GOT3 (cell line): Measurements from ENCODE around the gene GRIN2D.
A peak's percentile ranks its signal among the peaks of the same experiment; 100 is the strongest.

Source experiments
- DNase-seq: peaks from one replicate; lab custom pipeline; 2025; ENCODE audit warnings: mixed read lengths; lab: John Stamatoyannopoulos, UW

The GRIN2D gene

DNA sequence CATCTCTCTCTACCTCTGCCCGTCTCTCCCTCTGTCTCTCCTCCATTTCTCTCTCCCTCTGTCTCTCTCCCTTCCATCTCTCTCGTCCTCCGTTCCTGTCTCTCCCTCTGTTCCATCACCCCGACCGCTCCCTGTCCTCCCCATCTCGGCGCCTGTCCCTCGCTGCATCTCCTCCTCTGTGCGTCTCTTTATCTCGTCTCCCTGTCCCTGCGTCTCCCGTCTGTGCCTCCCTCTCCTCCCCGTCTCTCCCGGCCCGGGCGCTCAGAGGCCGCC lies 4.6 kb downstream of the GRIN2D start:
- DNase-seq: no peak

DNA sequence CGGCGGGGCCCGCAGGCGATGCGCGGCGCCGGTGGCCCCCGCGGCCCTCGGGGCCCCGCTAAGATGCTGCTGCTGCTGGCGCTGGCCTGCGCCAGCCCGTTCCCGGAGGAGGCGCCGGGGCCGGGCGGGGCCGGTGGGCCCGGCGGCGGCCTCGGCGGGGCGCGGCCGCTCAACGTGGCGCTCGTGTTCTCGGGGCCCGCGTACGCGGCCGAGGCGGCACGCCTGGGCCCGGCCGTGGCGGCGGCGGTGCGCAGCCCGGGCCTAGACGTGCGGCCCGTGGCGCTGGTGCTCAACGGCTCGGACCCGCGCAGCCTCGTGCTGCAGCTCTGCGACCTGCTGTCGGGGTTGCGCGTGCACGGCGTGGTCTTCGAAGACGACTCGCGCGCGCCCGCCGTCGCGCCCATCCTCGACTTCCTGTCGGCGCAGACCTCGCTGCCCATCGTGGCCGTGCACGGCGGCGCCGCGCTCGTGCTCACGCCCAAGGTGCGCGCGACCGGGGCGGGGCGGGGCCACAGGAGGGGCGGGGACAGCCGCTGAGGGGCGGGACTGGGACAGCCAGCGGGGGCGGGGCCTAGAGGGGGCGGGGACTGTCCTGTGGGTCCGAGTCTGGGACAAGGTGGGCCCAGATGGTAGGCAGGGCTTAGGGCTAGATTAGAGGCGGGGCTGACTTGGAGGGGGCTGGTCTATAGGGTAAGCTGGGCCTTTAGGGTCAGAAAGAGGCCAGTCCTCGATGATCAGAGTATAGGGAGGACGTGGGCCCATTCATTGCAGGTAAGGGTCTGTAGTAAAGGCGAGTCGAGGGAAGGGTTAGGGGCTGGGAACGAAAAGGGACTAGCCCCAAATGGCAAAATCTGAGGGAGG lies 5.1 kb downstream of the GRIN2D start:
- no peak for DNase-seq

DNA sequence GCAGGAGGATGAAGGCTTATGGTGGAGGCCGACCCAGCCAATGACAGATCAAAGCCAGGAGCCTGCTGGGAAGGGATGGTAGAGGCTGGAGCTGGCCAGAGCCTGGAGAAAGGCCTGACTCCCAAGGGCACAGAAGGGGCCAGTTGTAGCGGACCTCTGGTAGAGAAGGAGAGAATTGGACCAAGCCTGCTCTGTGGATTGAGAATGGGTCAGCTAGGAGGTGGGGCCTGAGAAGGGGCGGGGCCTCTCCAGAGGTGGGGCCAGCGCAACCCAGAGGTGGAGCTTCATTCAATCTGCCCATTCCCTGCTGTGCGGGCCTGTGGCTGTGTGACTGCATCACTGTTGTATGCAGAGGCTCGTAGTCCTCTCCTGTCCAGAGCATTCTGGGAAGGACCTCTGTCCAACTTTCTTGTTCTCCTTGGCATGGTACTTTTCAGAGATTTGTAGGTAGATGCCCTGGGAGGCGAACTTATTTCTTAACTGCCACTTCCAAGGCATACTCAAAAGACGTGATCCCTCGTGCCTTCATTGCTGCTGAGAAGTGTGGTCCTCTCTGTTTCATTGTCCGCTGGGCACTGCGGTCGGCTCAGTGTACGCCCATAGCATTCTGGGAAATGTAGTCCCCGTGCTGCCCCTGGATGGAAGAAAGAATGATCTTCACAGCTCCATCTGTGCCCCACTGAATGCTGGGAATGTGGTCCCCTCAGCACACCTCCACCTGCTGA lies 6.7 kb downstream of the GRIN2D start:
- peak; percentile 38 for DNase-seq

DNA sequence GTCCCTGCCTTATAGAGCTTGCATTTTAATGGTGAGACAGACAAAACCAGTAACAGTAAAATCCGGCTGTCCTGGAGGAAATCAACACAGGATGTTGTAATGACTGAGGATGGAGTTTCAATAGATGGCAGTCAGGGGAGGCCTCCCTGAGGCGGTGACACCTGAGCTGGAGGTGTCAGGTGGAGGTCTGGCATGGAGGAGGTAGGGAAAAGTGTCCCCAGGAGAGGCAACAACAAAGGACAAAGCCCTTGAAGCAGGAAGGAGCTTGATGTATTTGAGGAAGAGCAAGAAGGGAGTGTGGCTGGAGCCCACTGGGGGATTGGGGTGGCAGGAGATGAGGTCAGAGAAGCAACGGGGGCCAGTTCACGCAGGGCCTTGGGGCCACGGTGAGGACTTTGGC lies 7.8 kb downstream of the GRIN2D start:
- no peak for DNase-seq

DNA sequence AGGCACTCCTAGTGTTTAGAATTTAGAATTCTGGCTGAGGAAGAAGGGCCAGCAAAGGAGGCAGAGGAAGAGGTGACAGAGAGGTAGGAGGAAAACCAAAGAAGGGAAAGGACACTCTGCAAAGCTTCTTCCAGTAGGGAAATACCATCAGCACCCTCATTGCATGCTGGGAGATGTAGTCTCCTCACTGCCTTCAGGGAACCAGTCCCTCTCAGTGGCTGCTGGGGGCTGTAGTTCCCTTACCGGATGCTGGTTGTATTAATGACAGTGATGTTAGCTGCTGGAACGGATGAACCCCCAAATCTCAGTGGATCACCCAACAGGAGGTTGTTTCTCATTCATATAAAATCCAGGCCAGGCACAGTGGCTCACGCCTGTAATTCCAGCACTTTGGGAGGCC lies 10.1 kb downstream of the GRIN2D start:
- no peak for DNase-seq

DNA sequence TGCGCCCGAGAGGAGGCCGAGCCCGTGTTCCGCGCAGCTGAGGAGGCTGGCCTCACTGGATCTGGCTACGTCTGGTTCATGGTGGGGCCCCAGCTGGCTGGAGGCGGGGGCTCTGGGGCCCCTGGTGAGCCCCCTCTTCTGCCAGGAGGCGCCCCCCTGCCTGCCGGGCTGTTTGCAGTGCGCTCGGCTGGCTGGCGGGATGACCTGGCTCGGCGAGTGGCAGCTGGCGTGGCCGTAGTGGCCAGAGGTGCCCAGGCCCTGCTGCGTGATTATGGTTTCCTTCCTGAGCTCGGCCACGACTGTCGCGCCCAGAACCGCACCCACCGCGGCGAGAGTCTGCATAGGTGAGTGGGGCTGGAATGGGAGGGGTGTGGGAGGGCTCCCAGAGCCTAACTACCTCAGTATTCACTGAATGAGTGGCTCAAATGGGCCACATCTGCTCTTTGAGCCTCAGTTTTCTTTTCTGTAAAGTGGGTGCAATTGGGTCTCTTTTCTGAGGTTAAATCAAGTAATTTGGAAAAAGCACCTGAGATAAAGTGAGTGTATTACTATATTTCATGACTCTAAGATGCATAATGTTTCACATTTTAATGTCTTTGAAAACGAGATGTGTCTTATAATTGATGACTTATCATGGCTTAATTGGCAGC lies 11.7 kb downstream of the GRIN2D start:
- DNase-seq: no peak

DNA sequence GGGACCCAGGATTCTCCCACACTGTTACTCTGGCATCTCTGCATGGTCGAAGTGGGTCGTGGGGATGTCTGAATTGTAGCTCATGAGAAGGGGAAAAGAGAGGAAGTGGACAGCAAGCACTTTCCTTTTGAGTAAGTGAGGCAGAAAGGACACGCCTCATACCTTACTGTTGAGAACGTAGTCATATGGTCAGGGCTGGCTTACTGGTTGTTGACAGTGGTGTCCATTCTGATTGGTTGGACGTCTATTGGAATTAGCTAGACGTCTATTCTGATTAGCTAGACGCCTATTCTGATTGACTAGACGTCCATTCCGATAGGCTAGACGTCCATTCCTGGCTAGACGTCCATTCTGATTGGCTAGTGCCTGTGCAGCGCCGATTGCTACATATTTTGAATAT lies 12.4 kb downstream of the GRIN2D start:
- DNase-seq: no peak

DNA sequence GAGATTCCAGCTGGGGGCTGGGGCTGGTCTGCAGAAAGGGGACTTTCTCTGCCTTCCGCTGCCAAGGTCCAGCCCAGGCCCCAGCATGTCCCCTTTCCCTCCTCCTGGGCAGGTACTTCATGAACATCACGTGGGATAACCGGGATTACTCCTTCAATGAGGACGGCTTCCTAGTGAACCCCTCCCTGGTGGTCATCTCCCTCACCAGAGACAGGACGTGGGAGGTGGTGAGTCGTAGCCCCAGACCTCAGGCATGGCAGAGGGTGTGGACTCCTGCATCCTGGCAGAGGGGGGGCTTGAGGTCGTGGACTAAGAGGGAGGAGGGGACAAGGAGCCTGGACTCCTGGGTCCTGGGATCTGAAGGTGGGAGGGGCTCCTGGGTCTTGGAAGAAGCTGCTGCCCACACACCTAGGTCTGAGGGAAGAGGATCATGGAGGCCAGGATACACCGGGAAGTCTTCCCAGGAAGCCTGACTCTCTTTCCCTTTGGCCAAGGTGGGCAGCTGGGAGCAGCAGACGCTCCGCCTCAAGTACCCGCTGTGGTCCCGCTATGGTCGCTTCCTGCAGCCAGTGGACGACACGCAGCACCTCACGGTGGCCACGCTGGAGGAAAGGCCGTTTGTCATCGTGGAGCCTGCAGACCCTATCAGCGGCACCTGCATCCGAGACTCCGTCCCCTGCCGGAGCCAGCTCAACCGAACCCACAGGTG lies 20.6 kb downstream of the GRIN2D start:
- no peak for DNase-seq

DNA sequence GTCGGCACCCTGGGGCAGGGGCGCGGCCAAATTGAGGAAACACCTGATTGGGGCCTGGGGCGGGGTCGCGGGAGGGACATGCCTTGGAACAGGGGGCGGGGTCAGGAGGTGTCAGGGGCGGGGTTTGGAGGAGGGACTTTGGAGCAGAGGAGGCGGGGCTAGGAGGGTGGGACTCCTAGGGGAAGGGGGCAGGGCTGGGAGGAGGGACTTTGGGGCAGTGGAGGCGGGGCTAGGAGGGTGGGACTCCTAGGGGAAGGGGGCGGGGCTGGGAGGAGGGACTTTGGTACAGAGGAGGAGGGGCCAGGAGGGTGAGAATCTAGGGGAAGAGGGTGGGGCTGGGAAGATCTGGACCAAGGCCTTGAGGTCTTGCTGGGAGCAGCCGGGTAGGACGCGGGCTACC lies 21.9 kb downstream of the GRIN2D start:
- no peak for DNase-seq

DNA sequence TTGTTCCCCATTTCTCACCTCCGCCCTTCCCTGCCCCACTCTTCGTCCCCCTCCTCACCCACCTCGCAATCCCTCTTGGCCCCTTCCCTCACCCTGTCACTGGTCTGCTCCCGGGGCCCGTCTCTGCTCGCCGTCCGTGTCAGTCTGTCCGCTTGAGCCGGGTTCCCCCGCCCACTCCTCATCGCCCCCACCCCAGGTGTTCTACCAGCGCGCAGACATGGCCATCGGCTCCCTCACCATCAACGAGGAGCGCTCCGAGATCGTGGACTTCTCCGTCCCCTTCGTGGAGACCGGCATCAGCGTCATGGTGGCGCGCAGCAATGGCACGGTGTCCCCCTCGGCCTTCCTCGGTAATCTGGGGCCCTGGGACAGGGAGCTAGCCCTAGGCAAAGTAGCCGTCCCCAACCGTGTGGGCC lies 22.3 kb downstream of the GRIN2D start:
- DNase-seq: no peak

DNA sequence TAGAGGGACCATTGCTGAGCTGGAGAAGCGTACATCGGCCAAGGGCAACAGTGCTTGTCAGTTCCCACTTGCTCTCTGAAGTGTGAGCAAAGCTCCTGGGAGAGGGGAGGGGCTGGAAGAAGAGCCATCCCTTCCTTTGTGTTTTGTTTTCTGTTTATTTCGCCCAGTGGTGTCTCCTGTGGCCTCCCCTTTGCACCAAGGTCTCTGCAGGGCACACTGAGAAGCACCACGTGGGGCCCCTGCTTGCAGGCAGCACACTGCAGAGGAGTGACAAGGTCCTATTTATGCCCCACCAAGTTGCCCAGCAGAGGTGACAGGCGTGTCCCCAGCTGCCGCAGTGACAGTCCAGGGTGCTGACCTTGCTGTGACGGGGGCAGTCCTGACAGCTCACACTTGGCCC lies 24.0 kb downstream of the GRIN2D start:
- DNase-seq: no peak

DNA sequence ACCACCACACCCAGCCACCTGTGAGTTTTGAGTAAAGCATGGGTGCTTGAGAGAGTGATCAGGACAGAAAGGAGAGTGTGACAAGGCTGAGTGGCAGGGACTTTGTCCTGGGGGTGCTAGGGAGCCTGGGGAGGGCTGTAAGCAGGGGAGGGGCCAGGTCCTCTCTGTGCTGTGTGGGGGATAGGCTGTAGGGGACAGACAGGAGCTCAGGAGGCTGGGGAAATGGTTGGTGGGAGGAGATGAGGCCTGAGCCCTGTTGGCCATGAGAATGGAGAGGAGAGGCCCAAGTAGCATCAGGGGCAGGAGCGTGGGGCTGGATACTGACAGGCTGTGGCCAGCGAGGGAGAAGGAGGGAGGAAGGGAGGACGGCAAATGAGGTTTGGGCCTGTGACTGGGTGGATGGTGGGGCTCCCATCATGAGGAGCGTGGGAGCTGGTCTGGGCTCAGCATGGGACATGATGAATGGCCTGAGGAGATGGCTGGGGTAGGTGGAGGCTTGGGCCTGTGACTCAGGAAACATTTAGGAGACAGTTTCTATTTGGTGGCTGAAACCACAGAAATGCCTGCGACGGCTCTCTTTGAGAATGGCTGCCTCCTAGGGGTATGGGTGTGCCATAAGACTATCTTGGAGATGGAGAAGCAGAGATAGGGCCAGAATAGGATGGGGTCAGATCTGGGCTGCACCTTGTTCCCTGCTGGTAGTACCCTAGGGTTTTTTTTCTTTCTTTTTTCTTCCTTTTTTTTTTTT lies 25.0 kb downstream of the GRIN2D start:
- no peak for DNase-seq

DNA sequence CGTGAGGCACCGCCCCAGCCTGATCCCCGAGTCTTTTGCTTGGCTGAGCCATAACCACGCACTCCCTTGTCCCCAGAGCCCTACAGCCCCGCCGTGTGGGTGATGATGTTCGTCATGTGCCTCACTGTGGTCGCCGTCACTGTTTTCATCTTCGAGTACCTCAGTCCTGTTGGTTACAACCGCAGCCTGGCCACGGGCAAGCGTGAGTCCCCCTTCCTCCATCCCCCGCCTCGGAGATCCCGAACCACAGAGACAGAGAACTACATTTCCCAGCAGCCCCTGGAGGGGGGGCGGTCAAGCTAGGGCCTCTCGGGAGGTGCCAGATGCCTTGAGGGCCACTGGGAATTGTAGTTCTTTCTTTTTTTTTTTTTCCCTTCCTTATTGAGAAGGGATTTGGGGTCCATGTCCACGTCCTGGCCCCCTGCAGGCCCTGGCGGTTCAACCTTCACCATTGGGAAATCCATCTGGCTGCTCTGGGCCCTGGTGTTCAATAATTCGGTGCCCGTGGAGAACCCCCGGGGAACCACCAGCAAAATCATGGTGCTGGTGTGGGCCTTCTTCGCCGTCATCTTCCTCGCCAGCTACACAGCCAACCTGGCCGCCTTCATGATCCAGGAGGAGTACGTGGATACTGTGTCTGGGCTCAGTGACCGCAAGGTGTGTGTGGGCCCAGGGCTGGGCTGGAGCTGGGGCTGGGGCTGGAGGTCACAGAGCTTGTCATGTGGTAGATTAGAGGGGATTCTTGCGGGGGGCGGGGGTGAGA lies 25.9 kb downstream of the GRIN2D start:
- no peak for DNase-seq

DNA sequence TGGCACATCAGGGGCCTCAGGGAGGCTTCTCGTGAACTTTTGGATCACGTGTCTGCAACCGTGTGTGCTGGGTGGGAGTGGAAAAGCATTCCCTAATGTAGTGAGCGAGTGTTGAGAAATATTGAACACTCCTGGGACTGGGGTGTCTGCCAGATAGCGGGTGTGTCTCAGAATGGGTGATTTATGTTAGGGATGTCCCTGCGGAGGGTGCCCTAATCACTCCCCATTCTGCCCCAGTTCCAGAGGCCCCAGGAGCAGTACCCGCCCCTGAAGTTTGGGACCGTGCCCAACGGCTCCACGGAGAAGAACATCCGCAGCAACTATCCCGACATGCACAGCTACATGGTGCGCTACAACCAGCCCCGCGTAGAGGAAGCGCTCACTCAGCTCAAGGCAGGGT lies 28.1 kb downstream of the GRIN2D start:
- no peak for DNase-seq

DNA sequence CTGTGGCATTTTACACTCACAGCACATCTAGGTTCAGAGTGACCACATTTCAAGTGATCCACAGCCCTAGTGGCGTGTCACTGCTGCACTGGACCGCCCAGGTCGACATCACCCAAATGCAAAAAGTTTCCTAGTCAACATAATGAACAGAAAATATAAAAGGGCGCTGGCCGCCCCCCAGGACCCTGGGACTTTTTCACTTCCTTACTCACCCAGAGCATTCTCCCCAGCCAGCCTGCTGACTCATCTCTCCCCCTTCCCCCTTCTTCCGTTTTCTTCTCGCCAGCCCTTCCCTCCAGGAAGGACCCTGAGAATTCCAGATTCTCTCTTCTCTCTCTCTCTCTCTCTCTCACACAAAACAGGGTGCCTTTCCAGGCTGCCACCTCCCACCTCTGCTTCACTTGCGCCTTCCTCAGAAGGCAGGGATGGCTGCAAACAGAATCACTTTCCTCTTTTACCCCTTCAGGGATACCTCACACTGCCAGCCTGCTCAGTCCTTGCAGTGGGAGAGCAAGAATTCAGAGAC lies 31.3 kb downstream of the GRIN2D start:
- no peak for DNase-seq

DNA sequence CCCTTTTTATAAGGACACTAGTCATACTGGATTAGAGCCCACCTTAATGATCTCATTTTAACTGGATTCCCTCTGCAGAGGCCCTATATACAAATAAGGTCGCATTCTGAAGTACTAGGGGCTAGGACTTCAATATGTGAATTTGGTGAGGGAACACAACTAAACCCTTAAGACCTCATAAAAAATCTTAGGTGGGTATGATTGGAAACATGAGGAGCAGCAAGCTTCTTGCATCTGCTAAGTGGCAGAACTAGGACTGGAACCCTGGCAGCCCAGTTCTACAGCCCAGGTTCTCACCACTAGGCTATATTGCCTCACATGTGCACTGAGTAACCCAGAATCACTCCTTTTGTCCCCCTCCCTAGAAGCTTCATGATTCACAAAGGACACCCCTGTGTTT lies 35.2 kb downstream of the GRIN2D start:
- no peak for DNase-seq

DNA sequence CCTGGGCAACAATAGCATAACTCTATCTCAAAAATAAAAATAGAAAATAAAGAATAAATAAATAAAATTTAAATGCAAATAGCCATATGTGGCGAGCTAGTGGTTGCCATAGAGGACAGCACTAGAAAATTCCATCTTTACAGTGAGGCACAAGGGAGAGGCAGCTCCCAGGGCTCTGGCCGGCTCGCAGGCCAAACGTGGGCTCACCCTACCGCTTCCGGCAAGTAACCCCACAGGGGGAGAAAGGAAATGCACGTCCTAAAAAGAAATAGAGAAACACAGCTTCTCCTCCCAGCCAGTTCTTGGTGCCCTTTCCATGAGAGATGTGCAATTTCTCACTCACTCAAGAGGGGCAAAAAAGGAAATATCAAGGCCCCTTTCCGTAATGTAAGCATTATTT lies 39.9 kb downstream of the GRIN2D start:
- no peak for DNase-seq

DNA sequence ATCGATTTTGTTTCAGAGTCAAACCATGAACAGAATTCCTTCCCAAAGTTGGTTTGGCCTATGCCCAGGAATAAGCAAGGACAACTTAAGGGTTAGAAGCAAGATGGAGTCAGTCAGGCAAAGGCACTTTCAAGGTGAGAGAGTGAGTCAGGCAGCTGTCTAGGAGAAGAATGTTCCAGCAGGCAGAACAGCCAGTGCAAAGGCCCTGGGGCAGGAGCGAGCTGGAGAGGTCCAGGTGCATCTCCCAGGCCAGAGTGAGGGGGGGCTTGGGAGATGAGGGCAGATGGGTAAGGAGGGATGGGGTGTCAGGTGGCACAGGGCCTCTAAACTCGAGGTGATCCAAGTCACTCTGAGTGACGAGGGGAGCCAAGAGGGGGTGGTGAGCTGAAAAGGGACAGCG lies 43.1 kb downstream of the GRIN2D start:
- DNase-seq: no peak

DNA sequence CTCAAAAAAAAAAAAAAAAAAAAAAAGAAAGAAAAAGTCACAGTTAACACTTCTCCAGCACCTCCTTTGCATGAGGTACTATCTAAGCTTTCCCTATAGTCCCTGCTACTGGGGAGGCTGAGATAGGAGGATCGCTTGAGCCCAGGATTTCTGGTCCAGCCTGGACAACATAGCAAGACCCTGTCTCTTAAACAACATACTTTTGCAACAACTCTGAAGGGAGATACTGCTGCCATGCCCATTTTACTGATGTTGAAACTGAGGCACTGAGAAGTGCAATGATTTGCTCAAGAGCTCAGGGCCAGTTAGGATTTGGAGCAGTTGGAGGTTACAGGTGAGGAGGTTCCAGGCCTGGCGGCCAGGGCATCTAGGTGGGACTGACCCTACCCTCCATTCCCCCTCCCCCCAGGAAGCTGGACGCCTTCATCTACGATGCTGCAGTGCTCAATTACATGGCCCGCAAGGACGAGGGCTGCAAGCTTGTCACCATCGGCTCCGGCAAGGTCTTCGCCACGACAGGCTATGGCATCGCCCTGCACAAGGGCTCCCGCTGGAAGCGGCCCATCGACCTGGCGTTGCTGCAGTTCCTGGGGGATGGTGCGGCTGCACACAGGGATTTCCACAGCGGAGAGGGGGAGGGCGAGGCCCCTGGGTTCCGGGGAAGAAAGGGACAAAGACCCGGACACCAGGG lies 48.0 kb downstream of the GRIN2D start:
- DNase-seq: no peak
